GM21786 (cell line): Measurements from ENCODE around the gene GTF2H1.
A peak's percentile ranks its signal among the peaks of the same experiment; 100 is the strongest.

ENCODE experiments used
- ATAC-seq: cut with Tn5 transposase; IDR thresholded peaks from one replicate; pipeline ENCODE4 v1.9.1; 2021; ENCODE audit not compliant: unreplicated experiment

GTF2H1 gene

GRCh38 chr11:18321969-18322711 lies at the start of gene GTF2H1, which contains the start of gene HPS5:
TSS of gene GTF2H1 (plus strand) at chr11:18322567. CDS start at chr11:18333075, 10,508 bp downstream.
TSS of gene HPS5 (minus strand) at chr11:18322140. CDS start at chr11:18317858, 4,282 bp downstream.
- peak; percentile 85 for ATAC-seq

- no peak for ATAC-seq
These were observed 44.6 kb upstream of the GTF2H1 start for GRCh38 chr11:18277565-18278271.

GRCh38 chr11:18280438-18281045 lies 41.8 kb upstream of the GTF2H1 start:
- ATAC-seq = peak; percentile 94

GRCh38 chr11:18282626-18283025 lies 39.7 kb upstream of the GTF2H1 start:
- no peak for ATAC-seq

- ATAC-seq = no peak
These were observed 36.5 kb upstream of the GTF2H1 start for GRCh38 chr11:18285841-18286240.

GRCh38 chr11:18288911-18289310 lies 33.5 kb upstream of the GTF2H1 start:
- ATAC-seq = no peak

GRCh38 chr11:18294862-18295261 lies 27.5 kb upstream of the GTF2H1 start:
- ATAC-seq = peak; percentile 79

GRCh38 chr11:18295316-18295715 lies 27.1 kb upstream of the GTF2H1 start:
- no peak for ATAC-seq

- no peak for ATAC-seq
These were observed 22.6 kb upstream of the GTF2H1 start for GRCh38 chr11:18299721-18300120.

GRCh38 chr11:18304745-18305144 lies 17.6 kb upstream of the GTF2H1 start:
- ATAC-seq = no peak

- ATAC-seq = no peak
These were observed 14.8 kb upstream of the GTF2H1 start for GRCh38 chr11:18307461-18308139.

GRCh38 chr11:18308242-18308641 lies 14.1 kb upstream of the GTF2H1 start:
- no peak for ATAC-seq

GRCh38 chr11:18309691-18310090 lies 12.7 kb upstream of the GTF2H1 start:
- ATAC-seq = no peak

GRCh38 chr11:18310800-18311340 lies 11.5 kb upstream of the GTF2H1 start:
- peak; percentile 75 for ATAC-seq

- no peak for ATAC-seq
These were observed 10.4 kb upstream of the GTF2H1 start for GRCh38 chr11:18312012-18312411.

- no peak for ATAC-seq
These were observed 9.5 kb upstream of the GTF2H1 start for GRCh38 chr11:18312663-18313420.

GRCh38 chr11:18313965-18314763 lies 8.2 kb upstream of the GTF2H1 start:
- no peak for ATAC-seq

GRCh38 chr11:18314784-18315523 lies 7.4 kb upstream of the GTF2H1 start:
- ATAC-seq = no peak

- no peak for ATAC-seq
These were observed 6.5 kb upstream of the GTF2H1 start for GRCh38 chr11:18315893-18316292.
